ENCODE results near the gene OR2T6. TPM values are rescaled to one million over a fixed set of nuclear protein-coding genes. Genes with fewer than 3 reads are reported as not detected.

The OR2T6 gene, protein sequence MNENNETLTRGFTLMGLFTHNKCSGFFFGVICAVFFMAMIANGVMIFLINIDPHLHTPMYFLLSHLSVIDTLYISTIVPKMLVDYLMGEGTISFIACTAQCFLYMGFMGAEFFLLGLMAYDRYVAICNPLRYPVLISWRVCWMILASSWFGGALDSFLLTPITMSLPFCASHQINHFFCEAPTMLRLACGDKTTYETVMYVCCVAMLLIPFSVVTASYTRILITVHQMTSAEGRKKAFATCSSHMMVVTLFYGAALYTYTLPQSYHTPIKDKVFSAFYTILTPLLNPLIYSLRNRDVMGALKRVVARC
- not detected in 2 replicates for total RNA-seq

DNA sequence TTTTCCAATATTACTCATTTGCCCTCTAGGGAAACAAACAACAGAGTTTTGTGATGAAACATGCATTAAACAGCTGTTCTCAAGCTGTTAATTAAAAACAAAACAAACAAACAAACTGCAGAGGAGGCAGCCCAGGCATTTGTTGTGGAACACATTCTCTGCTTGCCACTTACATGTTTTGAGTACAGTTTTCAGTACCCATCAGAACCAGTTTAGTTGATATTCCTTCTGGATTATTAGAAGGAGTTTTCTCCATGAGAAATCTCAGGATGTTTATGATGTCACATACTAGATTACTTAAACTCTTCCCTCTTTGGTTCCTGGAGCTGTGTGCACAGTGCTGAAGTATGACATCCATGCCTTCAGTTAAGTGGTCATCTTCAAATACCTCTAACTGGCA lies at the start of gene OR2T6:
TSS of gene OR2T6 (plus strand) at position 301 of the 400 bp plus-strand sequence. CDS start 11,863 bp downstream, outside the sequence.

DNA sequence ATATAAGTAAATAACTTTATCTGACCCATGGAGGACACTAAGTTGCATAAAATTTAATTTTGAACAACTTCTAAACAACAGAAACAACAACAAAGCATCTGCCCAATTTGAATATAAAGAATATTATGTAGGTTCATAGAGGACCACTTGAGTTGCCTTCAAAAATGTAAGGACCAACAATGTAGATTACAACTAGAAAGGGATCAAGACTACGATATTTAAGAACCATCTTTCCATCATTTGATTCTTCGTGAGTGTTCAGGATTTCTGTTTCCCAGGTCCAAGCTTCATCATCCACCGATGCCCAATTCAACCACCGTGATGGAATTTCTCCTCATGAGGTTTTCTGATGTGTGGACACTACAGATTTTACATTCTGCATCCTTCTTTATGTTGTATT lies 27.1 kb upstream of the OR2T6 start, which contains the start of gene OR14C36:
TSS of gene OR14C36 (plus strand) at position 301 of the 400 bp plus-strand sequence. CDS start at position 301, 0 bp downstream.

DNA sequence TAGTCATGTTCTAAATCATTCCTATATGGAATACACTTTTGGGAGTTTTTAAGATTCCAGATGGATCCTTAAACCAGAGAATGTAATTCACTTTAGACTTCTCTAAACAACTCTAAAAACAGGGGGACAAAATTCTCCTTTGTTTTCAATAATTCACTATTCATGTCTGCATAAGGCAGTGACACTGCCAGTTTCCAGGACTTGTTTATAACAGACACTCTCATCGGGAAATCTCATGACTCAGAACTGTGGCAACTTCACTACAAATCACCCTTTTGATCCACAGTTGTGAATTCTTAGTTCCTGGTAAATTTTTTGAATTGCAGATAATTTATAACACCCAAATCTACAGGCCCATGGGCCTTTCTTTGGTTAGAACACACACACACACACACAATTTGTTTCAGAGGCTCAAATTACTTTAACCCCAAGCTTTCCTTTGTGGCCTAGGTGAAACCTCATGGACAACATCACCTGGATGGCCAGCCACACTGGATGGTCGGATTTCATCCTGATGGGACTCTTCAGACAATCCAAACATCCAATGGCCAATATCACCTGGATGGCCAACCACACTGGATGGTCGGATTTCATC lies 14.3 kb upstream of the OR2T6 start, which contains the start of gene OR2T4:
TSS of gene OR2T4 (plus strand) at position 545 of the 595 bp plus-strand sequence. CDS start at position 545, 0 bp downstream.

DNA sequence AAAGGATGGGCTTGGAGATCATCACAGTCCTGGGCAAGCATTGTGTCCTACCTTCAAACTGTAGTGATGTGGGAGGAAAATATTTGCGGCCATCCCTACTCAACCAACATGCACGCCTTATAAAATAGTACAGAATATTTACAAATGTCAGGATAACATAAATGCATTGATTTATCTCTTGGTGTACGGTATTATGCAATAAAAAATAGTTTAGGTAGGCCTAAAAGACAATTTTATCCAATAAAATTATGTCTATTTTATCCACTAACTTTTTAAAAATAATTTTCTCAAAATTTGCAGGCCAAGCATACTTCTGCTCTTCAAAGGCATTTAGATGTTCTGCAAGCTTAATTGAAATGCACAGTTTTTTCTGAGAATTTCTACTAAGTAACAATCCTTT lies 27.2 kb downstream of the OR2T6 start, which contains the start of gene OR2T1:
TSS of gene OR2T1 (plus strand) at position 301 of the 400 bp plus-strand sequence. CDS start 3,100 bp downstream, outside the sequence.

Other genes starting within 250 kb of the OR2T6 start
- not detected in 2 replicates for gene OR2M5, start 230.6 kb upstream of the OR2T6 start, total RNA-seq
- gene OR2M2, start 200.9 kb upstream of the OR2T6 start, total RNA-seq = not detected in 2 replicates
- not detected in 2 replicates for gene OR2M3, start 178.5 kb upstream of the OR2T6 start, total RNA-seq
- gene OR2M4, start 144.3 kb upstream of the OR2T6 start, total RNA-seq = not detected in 2 replicates
- not detected in 2 replicates for gene OR2T33, start 97.8 kb upstream of the OR2T6 start, total RNA-seq
- gene OR2T12, start 72.3 kb upstream of the OR2T6 start, total RNA-seq = not detected in 2 replicates
- not detected in 2 replicates for gene OR2M7, start 51.2 kb upstream of the OR2T6 start, total RNA-seq
- gene OR14C36, start 27.0 kb upstream of the OR2T6 start, total RNA-seq = not detected in 2 replicates
- gene OR2T4, start 14.1 kb upstream of the OR2T6 start, total RNA-seq = not detected in 2 replicates
- not detected in 2 replicates for gene OR2T1, start 27.3 kb downstream of the OR2T6 start, total RNA-seq
- not detected in 2 replicates for gene OR2T2, start 69.9 kb downstream of the OR2T6 start, total RNA-seq
- gene OR2T3, start 97.6 kb downstream of the OR2T6 start, total RNA-seq = not detected in 2 replicates
- gene OR2T5, start 112.8 kb downstream of the OR2T6 start, total RNA-seq = not detected in 2 replicates
- not detected in 2 replicates for gene OR2G6, start 132.3 kb downstream of the OR2T6 start, total RNA-seq
- not detected in 2 replicates for gene OR2T29, start 187.0 kb downstream of the OR2T6 start, total RNA-seq
- not detected in 2 replicates for gene OR2T34, start 199.0 kb downstream of the OR2T6 start, total RNA-seq
- gene OR2T10, start 222.0 kb downstream of the OR2T6 start, total RNA-seq = not detected in 2 replicates